Stimulated activated naive CD4-positive, alpha-beta T cell treated with Interleukin-2 at 50 U/mL for 16 hours (primary cell): ENCODE measurements around the gene ECHDC3.
A peak's percentile ranks its signal among the peaks of the same experiment; 100 is the strongest.
"Not testable (repeated sequence)": the region's sequence is repeated elsewhere in the genome, so short reads cannot be mapped to it uniquely, and the experiment has no call there.

Source experiments
- DNase-seq: peaks from one replicate; lab custom pipeline; 2025; lab: John Stamatoyannopoulos, UW

Gene ECHDC3

DNA sequence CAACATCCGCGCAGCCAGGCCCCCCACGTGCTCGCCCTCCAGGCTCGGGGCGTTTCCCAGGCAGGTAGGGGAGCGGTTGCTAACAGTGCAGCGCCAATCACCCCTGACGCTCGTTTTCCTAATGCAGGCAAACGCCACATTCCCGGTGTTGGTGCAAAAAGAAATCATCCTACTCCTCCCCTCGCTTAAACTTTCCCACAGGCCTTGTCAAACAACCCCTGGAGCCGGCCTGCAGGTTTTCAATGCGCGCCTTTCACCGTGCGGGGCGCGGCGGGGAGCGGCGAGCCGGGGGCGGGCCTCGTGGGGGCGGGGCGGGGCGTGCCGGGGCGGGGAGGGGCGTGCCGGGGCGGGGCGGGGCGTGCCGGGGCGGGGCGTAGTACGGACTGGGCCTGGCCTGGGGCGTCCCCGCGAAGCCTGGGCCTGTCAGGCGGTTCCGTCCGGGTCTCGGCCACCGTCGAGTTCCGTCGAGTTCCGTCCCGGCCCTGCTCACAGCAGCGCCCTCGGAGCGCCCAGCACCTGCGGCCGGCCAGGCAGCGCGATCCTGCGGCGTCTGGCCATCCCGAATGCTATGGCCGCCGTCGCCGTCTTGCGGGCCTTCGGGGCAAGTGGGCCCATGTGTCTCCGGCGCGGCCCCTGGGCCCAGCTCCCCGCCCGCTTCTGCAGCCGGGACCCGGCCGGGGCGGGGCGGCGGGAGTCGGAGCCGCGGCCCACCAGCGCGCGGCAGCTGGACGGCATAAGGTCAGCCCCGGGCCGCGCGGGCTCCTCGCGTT is at the start of gene ECHDC3:
Gene ECHDC3 (plus strand): TSS at position 374 of the 770 bp plus-strand sequence. CDS start 195 bp downstream, at position 569.
- DNase-seq = peak; percentile 22

DNA sequence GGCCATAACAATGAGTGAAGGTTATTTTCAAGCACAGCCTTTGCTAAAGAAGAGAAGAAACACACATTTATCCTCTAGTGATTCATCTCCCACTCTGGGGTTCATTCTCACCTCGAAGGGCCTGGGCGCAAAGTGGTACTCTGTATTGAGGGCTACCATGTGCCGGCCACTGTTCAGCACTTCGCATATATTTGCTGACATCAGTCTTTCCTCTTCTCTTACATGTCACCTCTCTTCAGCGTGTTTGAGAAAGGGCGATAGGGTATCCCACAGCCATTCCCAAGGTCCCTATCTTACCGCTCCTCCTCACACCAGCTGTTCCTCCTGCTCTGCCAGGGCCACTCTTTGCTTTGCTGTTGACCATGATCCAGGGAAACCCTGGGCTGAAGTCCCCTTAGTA is 48.8 kb upstream of the ECHDC3 start:
- DNase-seq = no peak

GRCh38 chr10:11695779-11696178 is 46.4 kb upstream of the ECHDC3 start:
- DNase-seq = no peak

DNA sequence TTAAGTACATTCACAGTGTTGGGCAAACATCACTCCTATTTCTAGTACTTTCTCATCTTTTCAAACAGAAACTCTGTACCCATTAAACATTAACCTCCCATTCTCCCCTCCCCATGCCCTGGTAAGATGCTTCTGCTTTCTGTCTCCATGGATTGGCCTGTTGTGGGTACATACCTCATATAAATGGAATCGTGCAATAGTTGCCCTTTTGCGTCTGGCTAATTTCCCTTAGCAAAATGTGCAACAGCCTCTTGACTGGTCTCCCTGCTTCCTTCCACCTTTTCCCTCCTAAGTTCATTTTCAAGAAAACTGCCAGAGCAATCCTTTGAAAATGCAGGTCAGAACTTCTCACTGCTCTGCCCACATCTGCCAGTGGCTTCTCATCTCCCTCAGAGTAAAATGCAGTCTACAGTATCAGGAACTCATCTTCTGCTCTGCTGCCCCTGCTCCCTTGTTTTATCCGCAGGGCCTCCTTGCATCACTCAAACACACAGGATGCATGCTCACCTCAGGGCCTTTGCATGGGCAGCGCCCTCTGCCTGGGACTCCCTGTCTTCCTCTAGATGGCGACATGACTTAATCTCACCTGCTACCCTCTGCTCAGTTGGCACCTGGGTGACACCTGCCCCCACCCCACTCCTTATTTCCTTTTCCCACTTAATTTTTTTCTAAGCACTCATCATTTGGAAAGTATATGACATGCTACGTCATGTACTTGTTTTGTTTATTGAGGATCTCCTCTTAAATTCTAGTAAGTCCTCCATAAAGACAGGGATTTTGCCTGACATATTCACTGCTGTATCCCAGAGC is 44.3 kb upstream of the ECHDC3 start:
- no peak for DNase-seq

DNA sequence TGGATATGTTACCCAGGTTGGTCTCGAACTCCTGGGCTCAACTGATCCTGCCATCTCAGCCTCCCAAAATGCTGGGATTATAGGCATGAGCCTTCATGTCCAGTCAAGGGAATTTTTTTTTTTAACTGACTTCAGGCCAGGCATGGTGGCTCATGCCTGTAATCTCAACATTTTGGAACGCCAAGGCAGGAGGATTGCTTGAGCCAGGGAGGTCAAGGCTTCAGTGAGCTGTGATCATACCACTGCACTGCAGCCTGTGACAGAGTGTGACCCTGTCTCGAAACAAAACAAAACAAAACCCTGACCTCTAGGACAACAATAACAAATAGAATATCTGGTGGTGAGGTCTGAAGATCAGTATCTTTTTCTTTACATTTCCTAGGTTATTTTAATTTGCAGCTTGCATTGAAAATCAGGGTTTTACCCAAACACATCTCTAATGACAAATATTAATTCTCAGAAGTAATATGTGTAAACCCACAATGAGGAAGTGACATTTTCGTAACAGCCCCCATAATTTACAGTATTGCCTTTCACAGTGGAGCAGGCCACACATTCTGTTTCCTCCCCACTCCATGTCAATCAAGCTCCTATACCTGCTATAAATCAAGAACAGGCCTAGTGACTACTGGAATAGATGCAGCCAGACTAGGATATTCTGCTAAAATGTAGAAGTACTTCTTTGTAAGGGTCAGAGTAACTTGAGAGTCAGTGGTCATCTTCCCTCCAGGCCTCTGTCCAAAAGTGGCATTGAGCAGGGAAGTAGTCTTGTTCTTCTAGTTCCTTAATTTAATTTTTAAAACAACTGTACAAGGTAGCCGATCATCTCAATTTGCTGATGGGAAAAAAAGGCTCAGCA is 43.3 kb upstream of the ECHDC3 start:
- DNase-seq = no peak

DNA sequence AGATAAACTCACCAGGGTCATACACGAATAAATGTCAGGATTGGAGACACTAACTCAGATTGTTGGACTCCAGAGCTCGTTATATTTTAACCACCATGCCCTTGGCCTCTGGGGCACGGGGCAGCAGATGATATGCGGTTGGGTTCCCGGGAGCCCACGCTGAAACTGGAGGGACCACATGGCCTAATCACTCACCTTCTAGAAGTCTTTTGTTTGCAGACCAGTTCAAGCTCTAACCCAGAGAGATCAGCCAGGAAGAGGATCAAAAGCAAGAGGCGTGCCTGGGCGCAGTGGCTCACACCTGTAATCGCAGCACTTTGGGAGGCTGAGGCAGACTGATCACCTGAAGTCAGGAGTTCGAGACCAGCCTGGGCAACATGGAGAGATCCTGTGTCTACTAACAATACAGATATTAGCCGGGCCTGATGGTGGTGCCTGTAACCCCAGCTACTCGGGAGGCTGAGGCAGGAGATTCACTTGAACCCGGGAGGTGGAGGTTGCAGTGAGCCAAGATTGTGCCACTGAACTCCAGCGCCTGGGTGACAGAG is 42.6 kb upstream of the ECHDC3 start:
- DNase-seq = no peak

DNA sequence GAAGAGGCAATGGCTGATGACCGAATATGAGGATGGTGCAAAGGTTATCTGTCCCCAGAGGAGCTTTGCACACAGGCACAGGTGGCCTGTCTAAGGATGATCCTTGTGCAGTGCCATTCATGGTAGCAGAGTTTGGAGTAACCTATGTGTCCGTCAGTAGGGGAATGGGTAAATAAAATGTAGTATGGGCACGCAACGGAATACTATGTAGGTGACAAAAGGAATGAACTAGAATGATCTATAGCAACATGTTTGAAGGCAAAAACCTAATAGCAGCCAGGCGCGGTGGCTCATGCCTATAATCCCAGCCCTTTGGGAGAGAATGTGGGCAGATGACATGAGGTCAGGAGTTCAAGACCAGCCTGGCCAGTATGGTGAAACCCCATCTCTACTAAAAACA is 41.6 kb upstream of the ECHDC3 start:
- DNase-seq = no peak

DNA sequence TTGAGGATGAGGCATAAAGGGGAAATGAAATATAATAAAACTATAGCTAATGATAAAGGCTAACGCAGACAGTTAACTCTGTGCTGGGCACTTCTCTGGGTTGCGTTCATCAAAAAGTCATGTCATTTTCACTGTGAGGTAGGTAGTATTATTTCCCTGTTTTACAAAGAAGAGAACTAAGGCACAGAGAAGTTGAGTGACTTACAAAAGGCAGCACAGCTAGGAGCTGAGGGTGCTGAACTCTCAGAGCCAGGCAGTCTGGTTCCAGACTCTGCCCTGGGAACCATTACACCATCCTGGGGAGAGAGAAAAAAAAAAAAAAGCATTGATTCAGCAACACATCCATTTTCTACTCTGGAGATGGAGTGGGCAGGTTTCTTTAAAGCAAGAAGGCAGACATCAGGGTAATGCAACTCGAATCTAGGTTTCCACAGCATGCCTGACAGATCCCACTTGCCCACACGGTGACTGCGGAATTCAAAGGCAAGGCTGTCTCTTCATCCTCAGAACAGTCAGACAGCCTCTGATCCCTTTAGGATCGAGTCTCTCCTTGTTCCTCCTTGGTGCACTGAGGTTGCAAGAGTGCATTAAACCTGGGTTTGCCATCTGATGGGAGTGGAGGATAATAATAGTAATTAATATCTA is 40.6 kb upstream of the ECHDC3 start:
- DNase-seq = no peak

DNA sequence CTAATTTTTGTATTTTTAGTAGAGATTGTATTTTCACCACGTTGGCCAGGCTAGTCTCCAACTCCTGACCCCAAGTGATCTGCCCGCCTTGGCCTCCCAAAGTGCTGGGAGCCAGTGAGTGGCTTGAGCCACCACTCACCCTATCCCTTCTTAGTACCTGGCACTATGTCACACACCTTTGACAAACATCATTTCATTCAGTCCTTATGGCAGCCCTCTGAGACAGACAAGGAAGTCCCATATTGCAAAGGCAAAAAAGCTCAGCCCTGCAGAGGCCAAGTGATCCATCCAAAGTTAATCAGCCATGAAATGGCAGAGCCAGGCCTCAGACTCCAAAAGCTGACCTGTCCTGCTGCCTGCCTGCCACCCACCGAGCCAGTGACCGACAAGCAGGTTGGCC is 39.9 kb upstream of the ECHDC3 start:
- DNase-seq = no peak

DNA sequence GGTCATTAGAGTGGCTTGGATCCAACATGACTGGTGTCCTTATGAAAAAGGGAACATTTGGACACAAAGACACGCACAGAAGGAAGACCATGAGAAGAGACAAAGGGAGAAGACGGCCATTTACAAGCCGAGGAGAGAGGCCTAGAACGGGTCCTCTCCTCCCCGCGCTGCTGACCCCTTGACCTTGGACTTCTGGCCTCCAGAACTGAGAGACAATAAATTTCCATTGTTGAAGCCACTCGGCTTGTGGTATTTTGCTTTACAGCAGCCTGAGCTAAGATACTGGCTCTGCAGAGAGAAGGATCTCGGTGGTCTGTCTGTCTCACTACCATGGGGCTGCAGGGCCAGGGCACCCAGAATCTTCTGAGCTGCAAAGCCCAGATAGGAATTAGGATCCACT is 38.1 kb upstream of the ECHDC3 start:
- DNase-seq = no peak

DNA sequence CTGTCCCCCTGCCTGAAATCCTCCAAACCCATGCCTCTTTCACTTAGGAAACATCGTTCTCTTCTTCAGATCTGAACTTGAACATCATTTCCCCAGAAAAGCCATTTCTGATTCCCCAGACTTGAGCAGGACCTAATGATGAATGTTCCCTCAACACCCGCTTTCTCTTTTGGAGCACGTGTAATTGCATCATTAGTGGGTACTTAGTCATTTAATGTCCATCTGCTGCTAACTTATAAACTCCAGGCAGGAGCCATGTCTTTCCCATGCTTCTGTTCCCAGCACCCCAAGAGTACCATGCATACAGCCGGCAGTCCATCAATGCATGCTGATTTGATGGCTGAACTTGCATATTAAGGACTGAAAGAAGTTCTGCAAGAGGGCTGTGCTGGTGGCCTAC is 36.5 kb upstream of the ECHDC3 start:
- no peak for DNase-seq

- no peak for DNase-seq
Observed at GRCh38 chr10:11706895-11707567, 35.2 kb upstream of the ECHDC3 start.

GRCh38 chr10:11707624-11708350 is 34.4 kb upstream of the ECHDC3 start:
- no peak for DNase-seq

DNA sequence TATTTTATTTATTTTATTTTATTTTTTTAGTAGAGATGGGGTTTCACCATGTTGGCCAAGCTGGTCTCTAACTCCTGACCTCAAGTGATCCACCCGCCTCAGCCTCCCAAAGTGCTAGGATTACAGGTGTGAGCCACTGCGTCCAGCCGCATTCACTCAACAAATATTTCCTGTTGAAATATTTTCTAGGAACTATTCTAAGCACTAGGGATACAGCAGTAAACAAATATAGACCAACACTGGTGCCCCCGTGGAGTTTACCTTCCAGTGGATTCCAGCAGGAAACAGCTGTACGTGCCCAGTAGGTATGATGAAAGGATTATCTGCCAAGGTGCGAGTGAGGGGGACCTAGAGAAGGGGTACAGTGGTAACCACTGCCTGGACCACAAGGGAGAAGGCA is 33.4 kb upstream of the ECHDC3 start:
- not testable (repeated sequence) for DNase-seq

DNA sequence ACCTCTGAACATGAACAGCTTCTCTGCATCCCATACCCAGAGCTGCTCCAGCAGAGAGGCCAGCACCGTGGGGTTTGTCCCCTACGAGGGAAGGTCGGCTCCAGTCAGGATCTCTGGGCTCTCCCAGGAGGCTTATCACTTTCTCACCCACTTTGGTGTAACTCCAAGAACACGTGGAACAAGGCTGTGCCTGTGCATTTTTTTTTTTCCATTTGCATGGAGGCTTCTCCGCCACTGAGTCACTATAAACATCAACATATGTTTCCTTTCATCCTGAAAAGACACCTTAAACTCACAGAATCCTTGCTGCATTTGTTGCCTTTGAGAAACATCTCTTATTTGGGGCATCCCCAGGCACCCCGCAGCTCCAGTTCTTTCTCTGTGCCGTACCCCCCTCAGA is 29.4 kb upstream of the ECHDC3 start:
- DNase-seq = no peak

- no peak for DNase-seq
Observed at GRCh38 chr10:11713186-11713743, 28.9 kb upstream of the ECHDC3 start.

DNA sequence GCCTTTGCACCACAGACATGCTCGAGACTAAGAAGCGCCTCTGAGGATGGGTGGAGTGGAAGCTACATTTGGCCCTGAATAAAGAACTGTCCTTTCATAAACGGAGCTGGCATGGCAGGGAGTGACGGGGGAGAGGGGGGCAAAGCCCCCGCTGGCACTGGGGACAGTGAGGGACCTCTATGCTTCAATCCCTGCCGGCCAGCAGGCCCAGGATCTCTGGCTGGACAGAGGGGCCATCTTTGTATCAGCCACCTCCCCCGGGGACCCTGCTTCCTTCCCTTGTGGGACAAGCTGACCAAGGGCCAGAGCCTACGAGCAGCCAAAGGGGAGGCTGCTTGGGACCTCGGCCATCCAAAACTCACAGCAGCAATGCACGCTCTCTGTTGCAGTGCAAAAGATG is 28.2 kb upstream of the ECHDC3 start:
- no peak for DNase-seq

GRCh38 chr10:11714750-11715365 is 27.3 kb upstream of the ECHDC3 start:
- DNase-seq = no peak

DNA sequence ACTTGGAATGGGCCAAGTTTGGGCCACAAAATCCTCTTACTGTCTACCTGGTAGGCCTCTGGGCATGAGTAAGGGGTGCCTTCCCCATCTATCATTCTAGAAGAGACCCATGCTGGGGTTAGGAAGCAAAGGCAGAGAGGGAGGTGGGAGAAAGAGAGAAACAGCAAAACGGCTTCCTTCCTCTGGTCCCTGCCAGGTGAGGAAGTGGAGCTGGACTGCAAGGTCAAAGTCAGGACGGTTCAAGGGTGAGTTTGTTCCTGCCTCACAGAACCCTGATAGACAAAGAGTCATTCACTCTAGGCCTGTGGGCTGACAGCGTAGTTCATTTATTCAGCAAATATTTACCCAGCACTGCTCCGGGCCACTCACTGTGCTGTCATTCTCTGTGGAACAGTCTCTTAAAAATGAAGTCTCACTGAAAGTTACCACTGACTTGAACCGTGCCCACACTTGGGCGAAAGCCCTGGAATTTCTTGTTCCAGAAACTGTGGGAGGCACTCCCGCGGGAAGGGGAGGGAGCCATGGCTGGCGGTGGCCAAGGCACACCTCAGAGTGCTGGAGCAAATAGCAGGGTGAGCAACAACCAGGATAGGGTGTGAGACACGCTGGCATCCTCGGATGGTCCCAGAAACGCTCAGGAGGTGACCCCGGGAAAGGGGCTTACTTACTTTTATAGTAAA is 26.2 kb upstream of the ECHDC3 start:
- no peak for DNase-seq
